Gastrocnemius medialis (tissue), 4 donors: ENCODE data around the gene USP28. TPM values are rescaled to one million over a fixed set of nuclear protein-coding genes. Genes with fewer than 3 reads are reported as not detected.

ENCODE experiments used
- ATAC-seq, 2 donors: fragments of 150-250 bp; one replicate each; pipeline ENCODE4 v1.9.1; 2016
- DNase-seq, 2 donors: peaks; one replicate each; pipeline ENCODE4 v3.0.0-alpha.2; 2019
- H3K27ac ChIP-seq, 4 donors: fragments of 200-600 bp; sonication (generic); 1 replicate in 1 of 4; 2 replicates in 3 of 4; pipeline ENCODE4 v1.5.1; 2016 to 2018; ENCODE audit warnings: mild to moderate bottlenecking in 2 of 4, moderate library complexity in 1 of 4
- H3K27me3 ChIP-seq, 3 donors: fragments of 200-600 bp; sonication (generic) in 2 of 3; 1 replicate in 1 of 3; 2 replicates in 2 of 3; pipeline versions ENCODE4 v1.5.1 to v1.6.0; 2016 to 2019; ENCODE audit warnings: mild to moderate bottlenecking in 1 of 3, moderate library complexity in 1 of 3
- H3K36me3 ChIP-seq, 2 donors: fragments of 200-600 bp; sonication (generic) in 1 of 2; one replicate each; pipeline ENCODE4 v1.5.1; 2017 to 2018
- H3K4me1 ChIP-seq, 2 donors: fragments of 200-600 bp; sonication (generic) in 1 of 2; one replicate each; pipeline ENCODE4 v1.5.1; 2016 to 2017; ENCODE audit warnings: mild to moderate bottlenecking in 2 of 2
- H3K4me3 ChIP-seq, 4 donors: fragments of 200-600 bp; sonication (generic) in 3 of 4; 1 replicate in 1 of 4; 2 replicates in 3 of 4; pipeline ENCODE4 v1.5.1; 2016 to 2019; ENCODE audit warnings: mild to moderate bottlenecking in 2 of 4
- H3K9me3 ChIP-seq, 3 donors: fragments of 200-600 bp; sonication (generic) in 2 of 3; 1 replicate in 1 of 3; 2 replicates in 2 of 3; pipeline ENCODE4 v1.5.1; 2016 to 2019
- CTCF ChIP-seq, 5 experiments: fragments of 450-650 bp in 3 of 5; fragments of 200-600 bp in 2 of 5; sonication (generic) in 2 of 5; IDR thresholded peaks in 4 of 5; conservative IDR thresholded peaks in 1 of 5; 1 replicate in 4 of 5; 2 replicates in 1 of 5; pipeline ENCODE4 v1.5.1; 2016 to 2019; ENCODE audit warnings: antibody characterized with exemption in 5 of 5, mild to moderate bottlenecking in 3 of 5, moderate library complexity in 3 of 5
- POLR2A ChIP-seq, 2 donors: fragments of 450-650 bp; IDR thresholded peaks; one replicate each; pipeline ENCODE4 v1.6.1; 2017; ENCODE audit warnings: antibody characterized with exemption in 2 of 2, mild to moderate bottlenecking in 2 of 2, moderate library complexity in 2 of 2
- in situ Hi-C, 4 donors: fragments of 200-750 bp; cut with MboI; loops; one replicate each; pipeline versions ENCODE4 v1.15.0 to v1.8.0; 2017; ENCODE audit warnings: low sequenced_read_pairs in 4 of 4
- intact Hi-C: fragments of 100-400 bp; cut with DNase I; formaldehyde crosslinking; loops from one replicate; pipeline ENCODE4 v1.15.1; 2023; ENCODE audit warnings: low total_unique reads
- total RNA-seq, 4 donors: library from RNA; depleted of rRNA; stranded (reverse); fragments of >200 nt; gene quantifications; one replicate each; pipeline versions ENCODE4 v1.1.0 to v1.2.3, GENCODE V29; 2016

Gene USP28
- total RNA-seq, 4 donors from 2014 or later, result 56.7 to 141 (median 80.4) TPM

GRCh38 chr11:113833151-113833550, 42.2 kb downstream of the USP28 start:
- in situ Hi-C loops, result no loop called here
- TF ChIP-seq POLR2A (IDR thresholded peaks at IDR 0.05) (no peak), CTCF (IDR thresholded peaks at IDR 0.05 in 4 of 5, conservative IDR thresholded peaks at IDR 0.05 in 1 of 5) (no peak)
- H3K9me3 ChIP-seq, result no peaks in the 10 kb centered on the region

GRCh38 chr11:113831314-113831713, 44.1 kb downstream of the USP28 start:
- H3K27me3 ChIP-seq, result no peaks in the 10 kb centered on the region
- no peaks in the 10 kb centered on the region for H3K9me3 ChIP-seq
- TF ChIP-seq POLR2A (IDR thresholded peaks at IDR 0.05) (no peak), CTCF (IDR thresholded peaks at IDR 0.05 in 4 of 5, conservative IDR thresholded peaks at IDR 0.05 in 1 of 5) (no peak)
- in situ Hi-C loops (no loop called here), intact Hi-C loops (no loop called here)
- no peaks in the 10 kb centered on the region for H3K4me1 ChIP-seq
- ATAC-seq, result no peak
- H3K4me3 ChIP-seq, result no peak overlapping the region
- H3K27ac ChIP-seq, result no peak overlapping the region
- DNase-seq, result no peak
- H3K36me3 ChIP-seq, result peaks cover 0 to 72% of the 10 kb centered on the region in 2 donors

More at GRCh38 chr11:113833151-113833550, 42.2 kb downstream of the USP28 start:
- no peaks in the 10 kb centered on the region for H3K27me3 ChIP-seq
- ATAC-seq, result no peak
- intact Hi-C loops, result no loop called here
- no peak overlapping the region for H3K27ac ChIP-seq
- DNase-seq, result no peak
- H3K36me3 ChIP-seq, result peaks cover 0 to 59% of the 10 kb centered on the region in 2 donors
- no peak overlapping the region for H3K4me3 ChIP-seq
- H3K4me1 ChIP-seq, result no peaks in the 10 kb centered on the region

GRCh38 chr11:113829751-113830150, 45.6 kb downstream of the USP28 start:
- Histone ChIP-seq H3K27me3 (no peaks in the 10 kb centered on the region), H3K4me3 (no peak overlapping the region), H3K4me1 (no peaks in the 10 kb centered on the region), H3K9me3 (no peaks in the 10 kb centered on the region), H3K27ac (no peak overlapping the region), H3K36me3 (peaks cover 0 to 78% of the 10 kb centered on the region in 2 donors)
- no peak for DNase-seq
- in situ Hi-C loops (no loop called here), intact Hi-C loops (no loop called here)
- TF ChIP-seq CTCF (IDR thresholded peaks at IDR 0.05 in 4 of 5, conservative IDR thresholded peaks at IDR 0.05 in 1 of 5), result no peak
- no peak for TF ChIP-seq POLR2A (IDR thresholded peaks at IDR 0.05)
- no peak for ATAC-seq

GRCh38 chr11:113828191-113828590, 47.2 kb downstream of the USP28 start:
- DNase-seq (no peak), ATAC-seq (no peak)
- intact Hi-C loops, result no loop called here
- in situ Hi-C loops, result no loop called here
- no peaks in the 10 kb centered on the region for H3K4me1 ChIP-seq
- no peaks in the 10 kb centered on the region for H3K27me3 ChIP-seq
- no peaks in the 10 kb centered on the region for H3K9me3 ChIP-seq
- H3K4me3 ChIP-seq, result no peak overlapping the region
- no peak overlapping the region for H3K27ac ChIP-seq
- H3K36me3 ChIP-seq, result peaks cover 0 to 87% of the 10 kb centered on the region in 2 donors
- TF ChIP-seq POLR2A (IDR thresholded peaks at IDR 0.05) (no peak), CTCF (IDR thresholded peaks at IDR 0.05 in 4 of 5, conservative IDR thresholded peaks at IDR 0.05 in 1 of 5) (no peak)

- Histone ChIP-seq H3K4me1 (no peaks in the 10 kb centered on the region), H3K27me3 (no peaks in the 10 kb centered on the region), H3K9me3 (no peaks in the 10 kb centered on the region), H3K36me3 (peaks cover 0 to 88% of the 10 kb centered on the region in 2 donors), H3K27ac (no peak overlapping the region), H3K4me3 (no peak overlapping the region)
- no peak for DNase-seq
- no peak for ATAC-seq
- TF ChIP-seq CTCF (IDR thresholded peaks at IDR 0.05 in 4 of 5, conservative IDR thresholded peaks at IDR 0.05 in 1 of 5) (no peak), POLR2A (IDR thresholded peaks at IDR 0.05) (no peak)
- intact Hi-C loops (no loop called here), in situ Hi-C loops (no loop called here)
Observed at GRCh38 chr11:113827477-113827876, 47.9 kb downstream of the USP28 start.
